Forelimb muscle (tissue), 1 donor: ENCODE data around the gene CNTN4. TPM values are rescaled to one million over a fixed set of nuclear protein-coding genes. Genes with fewer than 3 reads are reported as not detected.
"Not testable (repeated sequence)": the region's sequence is repeated elsewhere in the genome, so short reads cannot be mapped to it uniquely, and the experiment has no call there.

Experiments used
- DNase-seq: peaks from one replicate; pipeline ENCODE4 v3.0.0-alpha.2; 2013; ENCODE audit warnings: low read depth
- polyA plus RNA-seq: library from polyadenylated mRNA; unstranded; fragments of 120-200 nt; gene quantifications from one replicate; pipeline ENCODE4 v1.2.1, GENCODE V29; 2013; ENCODE audit not compliant: insufficient read length

Gene CNTN4
- polyA plus RNA-seq, 1 donor = 9.0 TPM

- DNase-seq = no peak
Measured at GRCh38 chr3:2961576-2961975, 862.9 kb downstream of the CNTN4 start.

- no peak for DNase-seq
Measured at GRCh38 chr3:2967871-2968270, 869.2 kb downstream of the CNTN4 start.

- no peak for DNase-seq
Measured at GRCh38 chr3:2968475-2968874, 869.8 kb downstream of the CNTN4 start.

GRCh38 chr3:2976212-2976611 lies 877.5 kb downstream of the CNTN4 start:
- no peak for DNase-seq

GRCh38 chr3:2976796-2977195 lies 878.1 kb downstream of the CNTN4 start:
- DNase-seq = no peak

GRCh38 chr3:2978977-2979732 lies 880.5 kb downstream of the CNTN4 start:
- DNase-seq = no peak

- DNase-seq = no peak
Measured at GRCh38 chr3:2984005-2984830, 885.6 kb downstream of the CNTN4 start.

- DNase-seq = no peak
Measured at GRCh38 chr3:2984831-2985220, 886.2 kb downstream of the CNTN4 start.

- DNase-seq = no peak
Measured at GRCh38 chr3:2985479-2985878, 886.8 kb downstream of the CNTN4 start.

GRCh38 chr3:2992534-2992933 lies 893.9 kb downstream of the CNTN4 start:
- no peak for DNase-seq

- not testable (repeated sequence) for DNase-seq
Measured at GRCh38 chr3:2993130-2993529, 894.5 kb downstream of the CNTN4 start.

- DNase-seq = peak; percentile 16
Measured at GRCh38 chr3:2993736-2994135, 895.1 kb downstream of the CNTN4 start.

- no peak for DNase-seq
Measured at GRCh38 chr3:2995195-2995594, 896.5 kb downstream of the CNTN4 start.

- DNase-seq = no peak
Measured at GRCh38 chr3:3005146-3005744, 906.6 kb downstream of the CNTN4 start.

- no peak for DNase-seq
Measured at GRCh38 chr3:3013317-3014052, 914.8 kb downstream of the CNTN4 start.

GRCh38 chr3:3015185-3016089 lies 916.8 kb downstream of the CNTN4 start:
- DNase-seq = peak; percentile 28

GRCh38 chr3:3016226-3016625 lies 917.6 kb downstream of the CNTN4 start:
- DNase-seq = no peak

- no peak for DNase-seq
Measured at GRCh38 chr3:3020209-3020608, 921.5 kb downstream of the CNTN4 start.

- no peak for DNase-seq
Measured at GRCh38 chr3:3023111-3023745, 924.6 kb downstream of the CNTN4 start.

- no peak for DNase-seq
Measured at GRCh38 chr3:3027976-3028567, 929.4 kb downstream of the CNTN4 start.
